ENCODE data around the gene PIGV.
"Not testable (repeated sequence)": the region's sequence is repeated elsewhere in the genome, so short reads cannot be mapped to it uniquely, and the experiment has no call there.

Gene PIGV

DNA sequence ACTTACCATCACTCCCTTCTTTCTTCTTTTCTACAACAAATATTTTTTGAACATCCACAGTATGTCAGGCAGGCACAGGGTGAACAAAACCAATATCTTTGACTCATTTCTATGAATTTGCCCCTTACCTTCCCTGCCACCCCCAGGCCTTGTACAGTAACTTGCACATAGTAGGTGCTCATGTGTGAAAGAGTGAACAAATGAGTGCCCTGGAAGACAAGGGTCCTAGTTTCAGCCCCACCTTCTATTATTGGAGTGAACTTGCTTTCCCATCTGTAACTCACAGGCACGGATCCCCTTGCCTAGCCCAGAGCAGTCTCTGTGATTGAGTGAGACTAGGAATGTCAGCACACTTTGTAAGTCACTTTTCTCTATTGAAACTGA lies 51.6 kb downstream of the PIGV start:
- TF ChIP-seq, protein P1, sequence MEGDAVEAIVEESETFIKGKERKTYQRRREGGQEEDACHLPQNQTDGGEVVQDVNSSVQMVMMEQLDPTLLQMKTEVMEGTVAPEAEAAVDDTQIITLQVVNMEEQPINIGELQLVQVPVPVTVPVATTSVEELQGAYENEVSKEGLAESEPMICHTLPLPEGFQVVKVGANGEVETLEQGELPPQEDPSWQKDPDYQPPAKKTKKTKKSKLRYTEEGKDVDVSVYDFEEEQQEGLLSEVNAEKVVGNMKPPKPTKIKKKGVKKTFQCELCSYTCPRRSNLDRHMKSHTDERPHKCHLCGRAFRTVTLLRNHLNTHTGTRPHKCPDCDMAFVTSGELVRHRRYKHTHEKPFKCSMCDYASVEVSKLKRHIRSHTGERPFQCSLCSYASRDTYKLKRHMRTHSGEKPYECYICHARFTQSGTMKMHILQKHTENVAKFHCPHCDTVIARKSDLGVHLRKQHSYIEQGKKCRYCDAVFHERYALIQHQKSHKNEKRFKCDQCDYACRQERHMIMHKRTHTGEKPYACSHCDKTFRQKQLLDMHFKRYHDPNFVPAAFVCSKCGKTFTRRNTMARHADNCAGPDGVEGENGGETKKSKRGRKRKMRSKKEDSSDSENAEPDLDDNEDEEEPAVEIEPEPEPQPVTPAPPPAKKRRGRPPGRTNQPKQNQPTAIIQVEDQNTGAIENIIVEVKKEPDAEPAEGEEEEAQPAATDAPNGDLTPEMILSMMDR (IDR thresholded peaks at IDR 0.05; ENCODE audit: insufficient read depth, low read depth, low read length, missing control alignments): no peak
- DNase-seq (ENCODE audit: low read depth): no peak
- H3K4me3 ChIP-seq (ENCODE audit: low read depth, low read length): no peak overlapping the region

- TF ChIP-seq, protein P1 (IDR thresholded peaks at IDR 0.05; ENCODE audit: insufficient read depth, low read depth, low read length, missing control alignments): no peak
- no peak overlapping the region for H3K4me3 ChIP-seq (ENCODE audit: low read depth, low read length)
- DNase-seq (ENCODE audit: low read depth): no peak
These were observed 52.0 kb downstream of the PIGV start for GRCh38 chr1:26839779-26840178.

GRCh38 chr1:26844424-26845196 lies 56.9 kb downstream of the PIGV start:
- no peak for DNase-seq (ENCODE audit: low read depth)
- TF ChIP-seq, protein P1 (IDR thresholded peaks at IDR 0.05; ENCODE audit: insufficient read depth, low read depth, low read length, missing control alignments): no peak
- no peak overlapping the region for H3K4me3 ChIP-seq (ENCODE audit: low read depth, low read length)

DNA sequence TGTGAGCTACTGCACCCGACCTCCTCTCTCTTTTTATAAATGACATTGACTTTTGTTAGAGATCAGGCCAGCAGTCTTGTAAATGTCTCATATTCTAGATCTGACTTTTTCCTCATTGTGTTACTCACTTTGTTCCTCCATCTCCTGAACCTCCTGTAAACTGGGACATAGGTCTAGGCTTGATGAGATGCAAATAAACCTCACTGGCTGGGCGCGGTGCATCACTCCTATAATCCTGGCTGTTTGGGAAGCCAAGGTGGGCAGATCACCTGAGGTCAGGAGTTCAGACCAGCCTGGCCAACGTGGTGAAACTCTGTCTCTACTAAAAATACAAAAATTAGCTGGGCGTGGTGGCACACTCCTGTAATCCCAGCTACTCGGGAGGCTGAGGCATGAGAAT lies 60.1 kb downstream of the PIGV start:
- DNase-seq (ENCODE audit: low read depth); H3K4me3 ChIP-seq (ENCODE audit: low read depth, low read length): not testable (repeated sequence)

All from GM12865 (cell line).